ENCODE measurements around the gene CNPY1.

- TF ChIP-seq CTCF (IDR thresholded peaks at IDR 0.05; ENCODE audit: poor library complexity): peak; percentile 16
- TF ChIP-seq EZH2phosphoT487 (IDR thresholded peaks at IDR 0.05; ENCODE audit: low read depth, severe bottlenecking, unreplicated experiment): peak; percentile 20
- TF ChIP-seq EZH2 (IDR thresholded peaks at IDR 0.05; ENCODE audit: borderline replicate concordance): peak; percentile 74
Measured at GRCh38 chr7:155509725-155510551, 36.4 kb downstream of the CNPY1 start.

All from hepatocyte (in vitro differentiated cells).